PC-3 (cell line): Measurements from ENCODE around the gene NPTXR. TPM values are rescaled to one million over a fixed set of nuclear protein-coding genes. Genes with fewer than 3 reads are reported as not detected.

Experiments used
- ATAC-seq: fragments of 200-7000 bp; cut with Tn5 transposase; 2 replicates; pipeline ENCODE4 v1.9.1; 2020; ENCODE audit warnings: mild to moderate bottlenecking, moderate library complexity
- BruUV-seq: library from RNA; stranded (reverse); fragments of 400-500 nt; replicated peaks from 2 replicates; lab custom pipeline; 2021; lab: Mats Ljungman, UMichigan
- CTCF ChIA-PET: fragments of 300-600 bp; sonication (Branson Sonifier 250); formaldehyde crosslinking; loops from one replicate; lab custom pipeline; 2022; ENCODE audit warnings: antibody characterized with exemption; lab: Charles Lee
- POLR2A ChIA-PET: fragments of 300-600 bp; sonication (Branson Sonifier 250); formaldehyde crosslinking; loops from one replicate; lab custom pipeline; 2022; ENCODE audit warnings: antibody characterized with exemption; ENCODE audit not compliant: unreplicated experiment; lab: Charles Lee
- DNase-seq: peaks from one replicate; pipeline ENCODE4 v3.0.0-alpha.2; 2015
- H2AFZ ChIP-seq: fragments of 300-600 bp; sonication (generic); 2 replicates; pipeline ENCODE4 v1.6.0; 2016; ENCODE audit warnings: antibody characterized with exemption, low read length
- H3F3A ChIP-seq: fragments of 300-600 bp; sonication (generic); one replicate; pipeline ENCODE4 v1.6.0; 2017; ENCODE audit warnings: antibody characterized with exemption, low read length, control low read depth, mild to moderate bottlenecking; ENCODE audit not compliant: unreplicated experiment
- H3K27ac ChIP-seq: fragments of 300-600 bp; sonication (generic); 2 replicates; pipeline ENCODE4 v1.5.1; 2016; ENCODE audit warnings: mild to moderate bottlenecking, low read length
- H3K27me3 ChIP-seq: fragments of 300-600 bp; sonication (generic); 2 replicates; pipeline ENCODE4 v1.6.1; 2016; ENCODE audit warnings: low read length, mixed read lengths
- H3K36me3 ChIP-seq: fragments of 300-600 bp; sonication (generic); 2 replicates; pipeline ENCODE4 v1.6.1; 2016; ENCODE audit warnings: low read depth, mixed run types, low read length, mixed read lengths
- H3K4me1 ChIP-seq: fragments of 300-600 bp; sonication (generic); 2 replicates; pipeline ENCODE4 v1.5.1; 2016; ENCODE audit warnings: low read length; ENCODE audit not compliant: insufficient read depth
- H3K4me2 ChIP-seq: fragments of 300-600 bp; sonication (generic); 2 replicates; pipeline ENCODE4 v1.6.0; 2016; ENCODE audit warnings: low read length
- H3K4me3 ChIP-seq: fragments of 300-600 bp; sonication (generic); 2 replicates; pipeline ENCODE4 v1.5.1; 2016; ENCODE audit warnings: mild to moderate bottlenecking, low read length, mixed read lengths
- H3K79me2 ChIP-seq: fragments of 300-600 bp; sonication (generic); 2 replicates; pipeline ENCODE4 v1.6.1; 2017; ENCODE audit warnings: low read length, mixed read lengths
- H3K9ac ChIP-seq: fragments of 300-600 bp; sonication (generic); 2 replicates; pipeline ENCODE4 v1.6.0; 2016; ENCODE audit warnings: mild to moderate bottlenecking, low read length
- H3K9me2 ChIP-seq: fragments of 300-600 bp; sonication (generic); replicated peaks from 2 replicates; pipeline ENCODE4 v1.6.1; 2016; ENCODE audit warnings: mixed run types, low read length, mixed read lengths
- H3K9me3 ChIP-seq: fragments of 300-600 bp; sonication (generic); 2 replicates; pipeline ENCODE4 v1.6.1; 2016; ENCODE audit warnings: low read length, mixed read lengths
- H4K20me1 ChIP-seq: fragments of 300-600 bp; sonication (generic); 2 replicates; pipeline ENCODE4 v1.6.1; 2016; ENCODE audit warnings: low read length, mixed read lengths
- CTCF ChIP-seq: fragments of 300-600 bp; sonication (generic); conservative IDR thresholded peaks from 2 replicates; pipeline ENCODE4 v1.5.1; 2017; ENCODE audit warnings: antibody characterized with exemption, low read depth, mild to moderate bottlenecking, low read length
- EZH2 ChIP-seq: fragments of 300-600 bp; sonication (generic); IDR thresholded peaks from one replicate; pipeline ENCODE4 v1.6.1; 2017; ENCODE audit warnings: antibody characterized with exemption, mild to moderate bottlenecking, low read length; ENCODE audit not compliant: unreplicated experiment
- EZH2phosphoT487 ChIP-seq: fragments of 300-600 bp; sonication (generic); IDR thresholded peaks from 2 replicates; pipeline ENCODE4 v1.6.1; 2018; ENCODE audit warnings: mild to moderate bottlenecking, antibody characterized with exemption, low read length, borderline replicate concordance
- intact Hi-C: fragments of 100-400 bp; cut with micrococcal nuclease; formaldehyde crosslinking; loops from 2 replicates; pipeline ENCODE4 v1.9.0; 2023
- total RNA-seq: library from RNA; depleted of rRNA; stranded (reverse); fragments of >200 nt; gene quantifications from 2 replicates; pipeline ENCODE4 v1.2.3, GENCODE V29; 2014

Gene NPTXR
- total RNA-seq, 1 experiment from 2014 or later: 2.8 TPM

GRCh38 chr22:38786631-38787030 lies 57.2 kb downstream of the NPTXR start:
- no peaks in the 10 kb centered on the region for H3K79me2 ChIP-seq
- no peak overlapping the region for H3K9ac ChIP-seq
- no peaks in the 10 kb centered on the region for H3K36me3 ChIP-seq
- peaks cover 4% of the 10 kb centered on the region; the same call in 1 of the 2 replicates for H3K4me1 ChIP-seq
- no peak overlapping the region for H3K4me2 ChIP-seq
- no peaks in the 10 kb centered on the region for H3K27me3 ChIP-seq
- no TSS peak for BruUV-seq
- no peak overlapping the region for H3K27ac ChIP-seq
- POLR2A ChIA-PET: no interaction called here
- CTCF ChIA-PET: interaction anchor here (0.7 kb wide), 1 partner anchor 375 kb away, joined by 3 read pairs; no protein-coding TSS in a partner anchor
- no peaks in the 10 kb centered on the region for H3K9me2 ChIP-seq
- intact Hi-C loops: no loop called here
- H3F3A ChIP-seq: no peaks in the 10 kb centered on the region
- no peaks in the 10 kb centered on the region for H4K20me1 ChIP-seq
- H2AFZ ChIP-seq: no peak overlapping the region
- TF ChIP-seq EZH2phosphoT487: no peak
- no peak for TF ChIP-seq EZH2
- no peak for TF ChIP-seq CTCF
- ATAC-seq (no peak), DNase-seq (no peak)
- no peak overlapping the region for H3K4me3 ChIP-seq
- no peaks in the 10 kb centered on the region for H3K9me3 ChIP-seq

- no peaks in the 10 kb centered on the region for H4K20me1 ChIP-seq
- H3K79me2 ChIP-seq: no peaks in the 10 kb centered on the region
- H3F3A ChIP-seq: no peaks in the 10 kb centered on the region
- intact Hi-C loops: no loop called here
- DNase-seq (no peak), ATAC-seq (no peak)
- no peaks in the 10 kb centered on the region for H3K36me3 ChIP-seq
- H3K27me3 ChIP-seq: no peaks in the 10 kb centered on the region
- CTCF ChIA-PET: no interaction called here
- H3K4me1 ChIP-seq: peaks cover 4% of the 10 kb centered on the region; the same call in 1 of the 2 replicates
- BruUV-seq: no TSS peak
- no peak overlapping the region for H3K27ac ChIP-seq
- TF ChIP-seq CTCF (no peak), EZH2 (no peak), EZH2phosphoT487 (no peak)
- no peak overlapping the region for H3K4me3 ChIP-seq
- POLR2A ChIA-PET: no interaction called here
- H2AFZ ChIP-seq: no peak overlapping the region
- H3K9me2 ChIP-seq: no peaks in the 10 kb centered on the region
- no peak overlapping the region for H3K9ac ChIP-seq
- H3K9me3 ChIP-seq: no peaks in the 10 kb centered on the region
- no peak overlapping the region for H3K4me2 ChIP-seq
Observed at GRCh38 chr22:38784856-38785255, 59.0 kb downstream of the NPTXR start.

GRCh38 chr22:38784035-38784434 lies 59.8 kb downstream of the NPTXR start:
- H3K4me1 ChIP-seq: peaks cover 4% of the 10 kb centered on the region; the same call in 1 of the 2 replicates
- no TSS peak for BruUV-seq
- POLR2A ChIA-PET: no interaction called here
- intact Hi-C loops: no loop called here
- no peaks in the 10 kb centered on the region for H4K20me1 ChIP-seq
- no peak overlapping the region for H3K9ac ChIP-seq
- CTCF ChIA-PET: no interaction called here
- H3K27ac ChIP-seq: no peak overlapping the region
- no peaks in the 10 kb centered on the region for H3K79me2 ChIP-seq
- H3F3A ChIP-seq: no peaks in the 10 kb centered on the region
- no peak overlapping the region for H3K4me2 ChIP-seq
- H3K27me3 ChIP-seq: no peaks in the 10 kb centered on the region
- no peaks in the 10 kb centered on the region for H3K9me2 ChIP-seq
- H3K4me3 ChIP-seq: no peak overlapping the region
- ATAC-seq: no peak
- H3K36me3 ChIP-seq: no peaks in the 10 kb centered on the region
- TF ChIP-seq EZH2phosphoT487 (no peak), EZH2 (no peak), CTCF (no peak)
- no peaks in the 10 kb centered on the region for H3K9me3 ChIP-seq
- H2AFZ ChIP-seq: no peak overlapping the region
- DNase-seq: no peak
